GM04503 (cell line): ENCODE results near the gene MICU2.

Experiments
- DNase-seq: peaks from one replicate; pipeline ENCODE4 v3.0.0-alpha.2; 2012; ENCODE audit warnings: low read depth

Gene MICU2, protein sequence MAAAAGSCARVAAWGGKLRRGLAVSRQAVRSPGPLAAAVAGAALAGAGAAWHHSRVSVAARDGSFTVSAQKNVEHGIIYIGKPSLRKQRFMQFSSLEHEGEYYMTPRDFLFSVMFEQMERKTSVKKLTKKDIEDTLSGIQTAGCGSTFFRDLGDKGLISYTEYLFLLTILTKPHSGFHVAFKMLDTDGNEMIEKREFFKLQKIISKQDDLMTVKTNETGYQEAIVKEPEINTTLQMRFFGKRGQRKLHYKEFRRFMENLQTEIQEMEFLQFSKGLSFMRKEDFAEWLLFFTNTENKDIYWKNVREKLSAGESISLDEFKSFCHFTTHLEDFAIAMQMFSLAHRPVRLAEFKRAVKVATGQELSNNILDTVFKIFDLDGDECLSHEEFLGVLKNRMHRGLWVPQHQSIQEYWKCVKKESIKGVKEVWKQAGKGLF

DNA sequence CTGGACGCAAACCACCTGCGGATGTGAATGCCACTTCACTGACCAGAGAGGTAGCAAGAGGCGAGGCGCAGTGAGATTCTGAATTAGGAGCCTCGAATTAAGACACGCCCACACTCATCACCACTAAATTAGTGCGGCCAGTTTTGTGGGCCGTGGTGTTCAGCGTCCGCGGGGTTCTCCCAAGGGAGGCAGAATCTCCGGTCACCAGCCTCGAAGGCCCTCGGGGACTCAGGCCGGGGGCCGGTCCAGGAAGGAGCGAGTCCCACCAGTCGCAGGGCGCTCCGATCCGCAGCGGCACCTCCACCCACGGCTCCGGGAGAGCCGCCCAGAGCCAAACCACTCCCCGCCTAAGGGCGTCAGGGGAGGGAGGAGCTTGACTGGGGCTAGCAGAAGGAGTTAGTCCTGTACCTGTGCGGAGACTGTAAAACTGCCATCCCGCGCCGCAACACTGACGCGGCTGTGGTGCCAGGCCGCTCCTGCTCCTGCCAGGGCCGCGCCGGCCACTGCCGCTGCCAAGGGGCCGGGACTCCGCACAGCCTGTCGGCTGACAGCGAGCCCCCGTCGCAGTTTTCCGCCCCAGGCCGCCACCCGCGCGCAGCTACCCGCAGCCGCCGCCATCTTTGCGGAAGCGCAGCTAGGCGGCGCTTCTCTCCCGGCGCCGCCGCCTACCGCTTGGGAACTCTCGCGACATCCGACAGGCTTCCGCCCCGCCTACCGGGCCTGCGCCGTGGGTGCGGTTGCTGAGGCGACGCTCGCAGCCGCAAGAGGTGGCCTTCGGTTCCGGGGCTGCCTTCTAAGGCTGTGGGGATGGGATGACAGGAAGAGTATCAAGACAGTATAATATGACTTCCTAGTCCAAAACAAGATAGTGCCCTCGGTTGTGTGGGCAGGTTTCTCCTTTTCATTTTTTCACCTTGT is at the start of gene MICU2:
MICU2 (minus strand) TSS at position 640 of the 918 bp plus-strand sequence; CDS start at position 618, 22 bp downstream.
- DNase-seq = peak; percentile 66

DNA sequence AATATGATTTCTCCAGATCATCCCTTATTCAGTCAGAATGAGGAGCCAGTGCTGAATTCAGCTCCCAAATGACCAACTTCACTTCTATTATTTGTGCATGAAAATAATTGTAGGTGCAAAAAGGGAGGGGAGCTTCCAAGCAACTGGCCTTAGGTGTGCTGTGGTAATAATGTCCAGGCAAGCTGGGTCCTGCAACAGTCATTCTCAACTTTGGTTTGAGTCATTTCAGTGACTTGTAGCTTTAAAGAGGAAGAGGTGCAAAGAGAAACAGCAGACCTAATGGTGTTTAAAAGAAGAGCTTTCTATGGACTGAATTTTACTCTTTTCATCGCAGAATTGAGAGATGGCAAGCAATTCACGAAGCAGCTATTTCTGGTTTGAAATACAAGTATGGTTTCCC is 37.7 kb upstream of the MICU2 start:
- DNase-seq = no peak

DNA sequence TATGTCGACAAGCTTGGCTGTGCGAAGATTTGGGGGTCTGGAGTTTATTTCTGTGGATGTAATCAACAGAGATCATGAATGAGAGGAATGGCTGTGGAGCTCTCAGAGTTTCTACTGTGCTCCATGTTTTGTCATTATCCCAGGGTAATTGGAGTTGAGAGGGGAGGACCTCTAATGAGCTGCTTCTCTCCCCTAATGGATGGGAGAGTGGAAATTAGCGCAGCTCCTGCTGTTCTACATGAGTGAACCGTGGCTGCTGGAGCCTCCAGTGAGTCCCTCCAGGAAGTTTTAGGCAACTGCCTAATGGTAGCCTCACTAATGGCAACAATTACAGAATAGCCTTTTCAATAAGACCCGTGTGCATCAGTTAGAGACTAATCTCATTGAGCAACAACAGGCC is 35.6 kb upstream of the MICU2 start:
- DNase-seq = no peak

DNA sequence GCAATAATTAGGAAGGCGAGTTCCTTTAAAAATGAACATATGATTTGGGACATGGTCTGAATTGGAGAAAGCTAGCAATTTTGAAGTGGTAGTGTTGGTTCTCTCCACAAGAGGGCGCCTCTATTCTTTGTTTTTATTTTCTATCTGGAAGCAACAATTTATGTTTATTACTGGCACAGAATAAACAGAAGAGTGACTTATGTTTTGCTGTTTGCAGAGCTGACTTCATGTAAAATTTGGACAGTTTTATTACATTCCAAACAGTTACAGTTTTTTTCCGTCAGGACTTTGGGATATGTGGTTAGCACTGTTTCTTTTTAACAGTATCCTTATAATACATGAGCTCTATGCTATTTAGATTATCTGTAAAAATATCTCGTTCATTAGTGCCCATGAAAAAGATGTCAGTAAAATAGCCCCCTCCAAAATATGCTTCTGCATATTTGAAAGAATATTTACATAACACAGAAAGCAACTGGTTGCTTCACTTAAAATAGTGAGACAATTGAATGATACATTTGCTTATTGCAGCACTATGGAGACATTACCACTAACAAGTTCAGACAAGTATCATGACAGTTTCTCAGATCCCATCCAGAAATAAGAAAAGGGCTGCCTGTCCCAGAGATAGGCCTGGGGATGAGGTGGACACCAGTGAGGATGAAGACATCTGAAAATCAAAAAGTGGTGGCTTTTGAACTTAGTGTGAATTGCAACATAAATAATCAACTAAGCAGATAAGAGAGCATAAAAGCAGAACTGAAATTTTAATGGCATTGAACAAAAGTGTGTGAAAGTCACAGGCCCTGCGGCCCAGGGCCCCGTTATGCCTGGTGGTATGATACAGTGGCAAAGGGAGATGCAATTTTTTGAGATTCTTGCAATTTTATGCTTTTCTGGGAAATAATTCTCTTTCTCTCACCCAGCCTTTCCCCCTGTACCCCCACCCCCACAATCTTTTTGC is 34.6 kb upstream of the MICU2 start:
- no peak for DNase-seq

DNA sequence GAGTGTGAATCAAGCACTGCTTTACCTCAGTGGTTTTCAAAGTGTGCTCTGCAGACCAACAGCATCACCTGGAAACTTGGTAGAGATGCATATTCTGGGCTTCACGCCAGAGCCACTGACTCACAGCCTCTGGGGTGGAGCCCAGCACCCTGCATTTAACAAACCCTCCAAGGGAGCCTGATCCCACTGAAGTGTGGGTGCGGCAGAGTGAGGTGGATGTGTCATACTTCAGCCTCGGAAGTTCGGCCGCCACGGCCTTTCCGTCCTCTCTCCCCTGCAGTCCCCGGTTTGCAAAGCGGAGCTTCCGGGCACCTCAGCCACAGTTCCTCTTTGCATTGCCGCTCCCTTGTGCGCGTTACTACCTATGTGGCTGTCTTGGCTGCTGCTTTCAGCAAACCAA is 33.3 kb upstream of the MICU2 start:
- DNase-seq = no peak

DNA sequence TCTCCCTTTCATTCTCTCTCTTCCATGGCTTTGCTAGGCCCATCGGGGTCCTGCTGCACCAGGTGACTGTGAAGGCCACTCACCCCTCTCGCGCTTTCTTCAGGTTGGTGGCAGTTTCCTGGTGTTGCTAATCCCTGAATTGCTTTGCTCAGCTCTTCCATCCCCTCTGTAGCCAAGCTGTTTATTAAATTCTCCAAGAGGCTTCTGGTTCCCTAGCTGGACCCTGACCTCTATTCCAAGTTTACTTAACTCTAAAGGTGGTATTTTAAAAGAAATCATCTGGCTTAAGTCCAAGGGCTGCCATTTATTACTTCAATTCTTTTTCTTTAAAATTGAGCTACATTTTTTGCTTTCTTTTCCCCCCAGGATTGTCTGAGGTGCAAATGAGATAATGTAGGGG is 32.7 kb upstream of the MICU2 start:
- no peak for DNase-seq

DNA sequence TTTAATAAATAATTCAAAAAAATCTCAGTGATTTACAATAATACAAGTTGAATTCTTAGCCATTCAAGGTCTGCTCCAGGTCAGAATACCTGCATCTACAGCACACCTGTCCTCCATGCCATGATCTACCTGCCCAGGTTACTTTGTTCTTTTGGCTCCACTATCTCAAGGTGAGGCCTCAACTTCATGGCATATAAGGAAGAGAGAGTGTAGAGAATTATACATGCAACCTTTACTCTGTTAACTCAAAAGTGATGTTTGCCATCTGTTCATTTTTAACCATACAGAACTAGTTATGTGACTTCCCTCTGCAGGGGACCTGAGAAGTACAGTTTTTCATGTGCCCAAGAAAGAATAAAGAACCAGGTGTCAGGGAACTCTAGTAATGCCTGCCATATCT is 28.2 kb upstream of the MICU2 start:
- DNase-seq = no peak

DNA sequence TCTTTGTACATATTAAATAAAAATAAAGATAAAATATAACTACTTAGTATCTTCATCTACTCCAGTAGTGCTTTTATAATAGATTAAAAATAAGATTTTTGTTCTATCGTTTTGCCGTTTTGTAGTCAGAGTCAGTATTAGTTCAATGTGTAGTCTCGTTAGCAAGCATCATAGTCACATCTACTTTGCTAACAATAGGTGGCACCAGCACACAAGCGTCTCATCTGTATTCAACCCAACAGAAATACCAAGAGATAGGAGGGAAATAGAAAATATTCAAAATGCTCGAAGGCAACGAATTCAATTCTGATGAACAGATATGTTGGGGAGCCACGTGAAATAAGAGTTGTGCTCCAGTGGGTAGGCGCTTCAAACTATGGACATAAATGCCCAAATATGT is 21.4 kb upstream of the MICU2 start:
- no peak for DNase-seq

DNA sequence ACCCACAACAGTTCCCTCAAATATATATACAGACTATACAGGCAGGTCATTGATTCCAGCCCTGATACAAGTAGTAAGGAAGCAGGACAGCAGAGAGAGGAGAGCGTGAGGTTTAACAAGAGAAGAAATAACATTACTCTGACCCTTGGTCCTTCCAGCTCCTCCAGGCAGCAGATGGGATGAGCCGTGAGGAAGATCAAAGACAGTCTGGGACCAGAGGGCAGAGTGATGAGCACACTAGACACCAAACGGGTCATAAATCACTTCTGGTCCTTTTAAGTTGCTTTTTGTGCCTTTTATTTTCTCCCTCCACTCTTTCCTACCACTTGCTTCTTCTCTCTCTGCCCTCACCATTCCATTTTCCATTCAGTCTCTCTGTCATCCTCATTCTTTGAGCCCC is 16.9 kb upstream of the MICU2 start:
- no peak for DNase-seq

DNA sequence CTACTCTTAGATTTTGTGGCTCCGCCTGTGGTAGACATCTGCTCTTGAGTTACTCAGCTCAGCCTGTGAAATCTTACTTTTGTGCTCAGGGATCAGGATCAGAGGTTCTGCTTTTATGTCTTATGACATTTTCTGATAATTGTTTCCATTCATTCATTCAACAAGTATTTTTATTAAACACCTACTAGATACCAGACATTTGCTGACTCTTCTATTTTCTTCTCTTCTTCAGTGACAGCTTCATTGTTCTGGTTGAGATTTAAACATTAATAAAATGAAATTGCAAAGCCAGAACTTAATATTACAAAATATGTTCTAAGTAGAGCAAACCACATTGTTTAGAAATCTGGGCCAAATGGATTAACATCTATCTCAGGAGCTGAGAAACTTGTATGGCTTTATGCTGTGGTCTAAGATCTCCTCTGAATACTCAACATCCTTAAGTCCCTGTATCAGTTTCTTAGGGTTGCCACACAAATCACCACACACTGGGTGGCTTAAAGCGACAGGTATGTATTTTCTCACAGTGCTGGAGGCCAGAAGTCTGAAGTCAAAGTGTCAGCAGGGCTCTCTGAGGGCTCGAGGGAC is 15.8 kb upstream of the MICU2 start:
- DNase-seq = no peak

DNA sequence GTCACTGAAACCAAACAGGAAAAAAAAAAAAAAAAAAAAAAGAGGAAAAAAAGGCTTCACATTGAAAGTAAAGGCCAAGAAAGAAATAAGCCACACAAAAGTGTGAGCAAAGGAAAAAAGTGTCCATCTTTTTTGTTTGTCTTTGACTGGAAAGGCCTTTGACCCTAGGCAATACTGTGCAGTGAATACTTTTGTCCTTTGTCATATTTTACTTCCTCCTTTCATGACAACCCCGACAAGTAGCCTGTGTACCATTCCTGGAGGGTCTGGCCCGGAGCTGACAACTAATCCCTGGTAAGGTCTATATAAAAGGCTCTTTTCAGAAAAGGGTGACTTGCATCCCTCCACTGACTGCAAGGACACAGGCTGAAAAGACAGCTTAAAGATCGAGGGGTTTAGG is 12.9 kb upstream of the MICU2 start:
- no peak for DNase-seq

DNA sequence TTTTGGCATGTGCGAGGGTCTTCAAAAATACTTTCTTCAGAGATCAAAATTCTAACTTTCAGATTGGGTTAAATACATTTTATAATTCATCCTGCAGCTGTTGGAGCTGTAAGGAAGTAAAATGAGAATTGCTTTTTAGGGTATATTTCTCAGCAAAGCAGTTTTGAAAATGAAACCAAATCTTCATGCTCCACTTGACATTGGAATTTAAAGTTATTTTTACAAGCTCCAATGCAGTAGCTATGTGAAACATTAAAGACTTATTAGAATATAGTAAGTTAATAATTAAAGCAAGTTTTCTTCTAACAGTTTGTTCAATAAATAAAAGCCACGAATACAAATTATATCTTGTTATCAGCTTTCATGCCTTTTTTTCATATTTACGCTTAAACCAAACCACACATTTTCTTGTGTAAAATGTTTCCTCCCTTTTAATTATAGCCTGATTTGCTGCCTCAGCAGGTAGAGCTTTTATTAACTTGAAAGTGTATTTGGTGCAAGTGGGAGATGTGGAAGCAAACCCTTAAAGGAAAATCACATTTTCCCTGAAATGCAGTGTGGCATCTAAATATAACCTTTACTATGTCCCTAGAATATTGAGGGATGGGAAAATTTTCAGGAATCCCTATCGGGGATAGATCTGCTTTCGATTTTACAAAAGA is 12.4 kb upstream of the MICU2 start:
- DNase-seq = no peak

DNA sequence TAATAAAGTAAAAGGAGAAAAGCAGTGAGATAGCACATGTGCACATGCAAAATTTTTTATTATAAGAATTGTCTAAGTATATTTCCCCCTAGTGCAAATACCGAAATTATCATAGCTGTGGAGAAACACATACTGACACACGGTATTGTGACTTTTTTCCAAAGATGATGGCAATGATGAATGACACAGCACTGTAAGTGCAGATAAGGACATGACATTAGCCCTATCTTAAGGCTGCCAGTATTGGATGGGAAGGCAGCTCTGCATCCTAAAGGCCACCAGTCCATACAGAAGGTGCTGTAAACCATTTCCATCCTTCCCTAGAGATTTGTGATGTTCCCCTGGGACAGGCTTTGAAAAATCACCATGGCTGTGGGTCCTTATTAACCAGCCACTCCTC is 11.5 kb upstream of the MICU2 start:
- DNase-seq = no peak

DNA sequence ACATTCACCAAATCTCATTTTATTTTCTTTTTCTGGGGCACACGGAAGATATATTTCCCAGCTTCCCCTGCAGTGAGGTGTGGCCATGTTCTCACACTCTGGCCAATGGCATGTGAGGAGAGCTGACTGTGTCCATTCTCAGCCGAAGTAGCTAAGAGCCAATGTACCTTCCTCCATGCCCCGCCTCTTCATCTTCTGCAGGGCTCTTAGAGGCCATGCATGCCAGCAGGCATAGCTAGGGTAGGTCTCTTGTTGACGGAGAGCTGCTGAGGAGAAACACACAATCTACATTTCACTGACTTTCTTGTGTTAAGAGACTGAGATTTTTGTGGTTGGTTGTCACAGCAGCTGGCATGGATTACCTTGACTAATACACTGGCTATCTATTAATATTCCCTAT is 9.8 kb upstream of the MICU2 start:
- DNase-seq = no peak

DNA sequence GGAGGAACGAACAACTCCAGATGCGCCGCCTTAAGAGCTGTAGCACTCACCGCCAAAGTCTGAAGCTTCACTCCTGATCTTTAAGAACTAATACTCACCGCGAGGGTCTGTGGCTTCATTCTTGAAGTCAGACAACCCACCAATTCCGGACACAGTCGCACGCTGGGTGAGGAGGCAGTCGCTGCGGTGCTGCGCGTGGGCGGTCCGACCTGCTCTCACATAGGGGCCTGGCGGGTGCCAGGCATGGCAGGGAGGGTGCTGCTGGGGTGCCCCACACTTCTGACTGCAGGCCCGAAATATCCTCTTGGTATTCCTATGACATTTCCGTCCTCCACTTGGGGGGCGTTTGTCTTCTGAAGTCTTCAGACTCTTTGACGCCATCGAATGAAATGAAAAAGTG is 7.4 kb upstream of the MICU2 start:
- DNase-seq = no peak

DNA sequence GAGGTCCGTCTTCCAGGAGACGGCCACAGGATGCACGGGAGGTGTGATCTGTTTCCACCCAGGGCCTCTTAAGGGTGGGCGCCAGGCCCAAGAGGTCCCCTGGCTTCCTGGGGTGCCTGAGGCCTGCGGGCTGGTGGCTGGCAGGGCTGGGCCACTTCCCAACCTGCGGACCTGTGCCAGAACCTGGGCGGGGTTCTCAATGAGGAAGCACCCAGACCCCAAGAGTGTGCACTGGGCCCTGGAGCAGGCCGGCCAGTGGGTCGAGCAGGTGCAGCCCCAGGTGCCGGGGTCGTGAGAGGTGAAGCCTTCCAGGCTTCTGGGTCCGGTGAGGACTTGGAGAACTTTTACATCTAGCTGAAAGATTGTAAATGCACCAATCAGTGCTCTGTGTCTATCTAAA is 6.7 kb upstream of the MICU2 start:
- no peak for DNase-seq

DNA sequence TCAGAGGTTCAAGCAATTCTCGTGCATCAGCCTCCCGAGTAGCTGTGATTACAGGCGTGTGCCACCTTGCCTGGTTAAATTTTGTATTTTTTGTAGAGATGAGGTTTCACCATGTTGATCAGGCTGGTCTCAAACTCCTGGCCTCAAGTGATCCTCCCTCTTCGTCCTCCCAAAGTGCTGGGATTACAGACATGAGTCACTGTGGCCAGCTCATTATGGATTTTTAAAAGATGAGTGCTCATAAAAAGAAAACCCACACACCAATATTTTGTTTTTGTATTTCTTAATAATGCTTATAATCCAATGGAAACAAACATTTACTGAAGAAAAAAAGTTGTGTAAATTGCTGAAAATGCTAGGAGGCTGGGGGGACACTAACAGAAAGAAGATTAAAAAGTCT is 5.0 kb upstream of the MICU2 start:
- DNase-seq = no peak

DNA sequence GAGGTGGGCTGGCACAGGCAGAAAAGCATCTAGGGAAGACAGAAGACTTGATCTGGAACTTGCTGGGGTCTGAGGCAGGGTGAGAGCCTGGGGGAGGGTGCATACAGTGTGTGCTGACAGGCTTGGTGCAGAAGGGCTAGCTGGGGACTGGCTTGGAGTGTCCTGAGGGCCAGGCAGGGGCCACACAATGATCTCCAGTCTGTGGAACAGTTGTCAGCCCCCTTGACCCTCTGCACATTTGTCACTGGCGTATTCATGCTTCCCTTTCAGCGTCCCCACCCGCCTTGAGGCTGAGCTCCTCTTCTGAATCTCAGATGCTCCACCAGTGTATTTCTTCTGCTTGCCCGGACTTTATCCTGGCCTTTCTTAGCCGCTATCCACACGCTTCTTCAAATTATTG is 2.8 kb upstream of the MICU2 start:
- DNase-seq = no peak

DNA sequence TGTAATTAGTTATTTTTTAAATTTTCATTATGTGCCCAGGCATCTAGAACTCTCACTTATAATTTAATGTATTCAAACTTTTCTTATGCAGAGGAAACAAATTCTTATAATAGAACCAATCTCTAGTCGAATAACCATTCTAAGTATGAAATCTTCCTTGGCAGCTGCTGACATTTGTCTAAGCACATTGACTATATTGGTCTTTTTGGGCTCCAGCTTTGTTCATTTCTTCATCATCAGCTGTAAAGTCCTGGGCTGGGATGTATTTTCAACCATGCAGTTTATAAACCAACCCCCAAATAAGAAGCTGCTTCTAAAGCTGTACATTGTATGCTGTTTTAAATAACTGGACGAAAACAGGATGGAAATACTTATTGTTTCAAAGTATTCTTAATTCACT is 2.3 kb upstream of the MICU2 start:
- DNase-seq = no peak

DNA sequence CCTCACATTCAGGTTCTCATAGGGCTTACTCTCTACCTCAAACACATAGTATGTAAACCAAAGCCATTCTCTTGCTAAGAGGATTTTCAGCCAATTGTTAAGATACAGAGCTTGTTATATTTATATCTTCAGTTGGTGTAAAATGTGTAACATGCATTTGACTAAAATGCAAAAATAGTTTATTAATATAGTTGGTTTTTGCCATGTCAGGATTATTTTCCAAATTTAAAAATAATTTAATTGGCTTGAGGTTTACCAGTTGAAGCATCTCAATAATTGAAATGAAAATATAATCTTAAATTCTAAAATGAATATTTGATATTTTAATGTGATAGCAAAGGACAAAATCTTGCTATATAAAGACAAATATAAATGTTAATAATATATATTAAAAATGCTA is 7.2 kb downstream of the MICU2 start:
- no peak for DNase-seq

DNA sequence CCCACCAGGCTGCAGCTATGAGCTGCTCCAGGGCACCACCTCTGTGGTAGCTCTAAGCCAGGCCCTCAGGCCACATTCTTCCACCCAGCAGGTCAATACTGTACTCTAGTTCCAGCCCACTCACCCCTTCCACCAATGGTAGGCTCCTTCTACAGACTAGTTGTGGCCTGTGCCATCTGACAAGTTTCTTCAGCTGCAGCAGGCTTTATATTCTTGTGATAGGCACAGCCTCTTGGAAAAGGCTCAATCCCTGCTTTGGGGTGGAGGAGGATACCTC is 8.5 kb downstream of the MICU2 start:
- no peak for DNase-seq
